Natural killer cell (primary cell): ENCODE data around the gene PPID. TPM values are rescaled to one million over a fixed set of nuclear protein-coding genes. Genes with fewer than 3 reads are reported as not detected.
"Not testable (repeated sequence)": the region's sequence is repeated elsewhere in the genome, so short reads cannot be mapped to it uniquely, and the experiment has no call there.

ENCODE experiments used
- ATAC-seq, 3 donors: fragments of 150-1000 bp in 2 of 3; fragments of 200-7000 bp in 1 of 3; cut with Tn5 transposase; 1 replicate in 1 of 3; 2 replicates in 2 of 3; pipeline ENCODE4 v1.10.0; 2021; ENCODE audit warnings: mild to moderate bottlenecking in 2 of 3, moderate library complexity in 2 of 3
- DNase-seq, 2 donors: peaks; one replicate each; pipeline versions ENCODE4 v3.0.0 to v3.0.0-alpha.2; 2013 to 2021; ENCODE audit warnings: mixed read lengths in 1 of 2
- H3K27ac ChIP-seq: one replicate; pipeline ENCODE4 v1.5.1; 2013; ENCODE audit warnings: mild to moderate bottlenecking, low read length
- H3K27me3 ChIP-seq: one replicate; pipeline ENCODE4 v1.6.1; 2013; ENCODE audit warnings: low read length; ENCODE audit not compliant: control insufficient read depth, insufficient read depth
- H3K36me3 ChIP-seq: one replicate; pipeline ENCODE4 v1.6.1; 2013; ENCODE audit warnings: low read length; ENCODE audit not compliant: control insufficient read depth, insufficient read depth
- H3K4me1 ChIP-seq: one replicate; pipeline ENCODE4 v1.6.1; 2013; ENCODE audit warnings: low read length; ENCODE audit not compliant: control insufficient read depth, insufficient read depth
- H3K4me3 ChIP-seq: one replicate; pipeline ENCODE4 v1.5.1; 2013; ENCODE audit warnings: low read length
- H3K9me3 ChIP-seq: one replicate; pipeline ENCODE4 v1.6.1; 2013; ENCODE audit warnings: low read length; ENCODE audit not compliant: control insufficient read depth, insufficient read depth
- H3K27ac Mint-ChIP-seq, 2 donors: one replicate each; pipeline ENCODE4 v1.8.0; 2022; ENCODE audit warnings: mild to moderate bottlenecking in 2 of 2, mixed read lengths in 2 of 2, moderate library complexity in 1 of 2
- H3K27me3 Mint-ChIP-seq, 2 donors: one replicate each; pipeline ENCODE4 v1.8.0; 2022; ENCODE audit warnings: low read depth in 2 of 2, mixed read lengths in 2 of 2
- H3K36me3 Mint-ChIP-seq: one replicate; pipeline ENCODE4 v1.8.0; 2022; ENCODE audit warnings: mixed read lengths
- H3K4me1 Mint-ChIP-seq, 2 donors: one replicate each; pipeline ENCODE4 v1.8.0; 2022; ENCODE audit warnings: mixed read lengths in 2 of 2
- H3K4me3 Mint-ChIP-seq: one replicate; pipeline ENCODE4 v1.8.0; 2022; ENCODE audit warnings: mild to moderate bottlenecking, moderate library complexity, mixed read lengths
- H3K9me3 Mint-ChIP-seq, 2 donors: one replicate each; pipeline ENCODE4 v1.8.0; 2022; ENCODE audit warnings: mixed read lengths in 2 of 2
- WGBS: methylation state at CpG from one replicate; pipeline ENCODE4 v1.1.7; 2013; ENCODE audit warnings: missing lambda C conversion rate; ENCODE audit not compliant: insufficient coverage; 5-methylcytosine and 5-hydroxymethylcytosine counted together
- intact Hi-C: fragments of 100-400 bp; cut with micrococcal nuclease; formaldehyde crosslinking; loops from one replicate; pipeline ENCODE4 v1.14.2; 2022
- total RNA-seq, 4 donors: library from RNA; stranded (reverse); fragments of 120-200 nt in 1 of 4; gene quantifications; one replicate each; pipeline versions ENCODE4 v1.2.3 to v1.2.4, GENCODE V29; 2013 to 2022
- TF ChIP-seq, protein P1 (sequence below): fragments of 200-600 bp; IDR thresholded peaks from one replicate; pipeline ENCODE4 v1.8.0; 2022; ENCODE audit warnings: antibody characterized with exemption

PPID gene
- total RNA-seq, 3 donors from 2014 or later (not counting 1 experiment from before 2014, with no cell fraction given), result 21.5 to 30.7 (median 21.8) TPM

DNA sequence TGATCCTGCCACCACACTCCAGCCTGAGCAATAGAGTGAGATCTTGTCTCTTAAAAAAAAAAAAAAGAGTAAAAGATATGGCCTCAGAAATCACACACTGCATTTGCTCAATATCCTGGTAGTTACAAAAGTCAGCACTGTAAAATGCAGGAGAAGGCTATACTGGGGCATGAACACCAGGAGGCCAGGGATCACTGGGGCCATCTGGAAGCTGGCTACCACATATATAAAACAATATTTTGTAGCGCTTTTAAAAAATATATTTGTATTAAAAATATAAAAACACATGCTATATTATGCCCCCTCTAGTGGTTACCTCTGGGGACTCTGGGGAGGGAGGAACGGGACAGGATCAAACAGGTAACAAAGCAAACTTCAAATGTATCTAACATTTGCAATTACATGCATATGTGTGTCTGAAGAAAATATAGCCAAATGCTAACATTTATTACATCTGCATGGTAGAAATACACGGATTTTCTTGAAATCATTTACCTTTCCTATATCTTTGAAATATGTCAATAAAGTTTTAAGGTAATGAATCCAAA, 55.5 kb downstream of the PPID start:
- intact Hi-C loops, result no loop called here
- no peaks in the 10 kb centered on the region for H3K36me3 ChIP-seq
- H3K4me1 ChIP-seq, result peaks cover 12% of the 10 kb centered on the region
- WGBS, result no CpG with 5 or more reads among the region's 3 CpGs
- H3K27me3 ChIP-seq, result no peaks in the 10 kb centered on the region
- H3K4me3 Mint-ChIP-seq, result no peak overlapping the region
- no peaks in the 10 kb centered on the region for H3K9me3 ChIP-seq
- no peak for ATAC-seq
- no peak overlapping the region for H3K4me3 ChIP-seq
- H3K27ac ChIP-seq, result no peak overlapping the region
- H3K9me3 Mint-ChIP-seq, result no peaks in the 10 kb centered on the region
- H3K27me3 Mint-ChIP-seq, result no peaks in the 10 kb centered on the region
- TF ChIP-seq, protein P1, sequence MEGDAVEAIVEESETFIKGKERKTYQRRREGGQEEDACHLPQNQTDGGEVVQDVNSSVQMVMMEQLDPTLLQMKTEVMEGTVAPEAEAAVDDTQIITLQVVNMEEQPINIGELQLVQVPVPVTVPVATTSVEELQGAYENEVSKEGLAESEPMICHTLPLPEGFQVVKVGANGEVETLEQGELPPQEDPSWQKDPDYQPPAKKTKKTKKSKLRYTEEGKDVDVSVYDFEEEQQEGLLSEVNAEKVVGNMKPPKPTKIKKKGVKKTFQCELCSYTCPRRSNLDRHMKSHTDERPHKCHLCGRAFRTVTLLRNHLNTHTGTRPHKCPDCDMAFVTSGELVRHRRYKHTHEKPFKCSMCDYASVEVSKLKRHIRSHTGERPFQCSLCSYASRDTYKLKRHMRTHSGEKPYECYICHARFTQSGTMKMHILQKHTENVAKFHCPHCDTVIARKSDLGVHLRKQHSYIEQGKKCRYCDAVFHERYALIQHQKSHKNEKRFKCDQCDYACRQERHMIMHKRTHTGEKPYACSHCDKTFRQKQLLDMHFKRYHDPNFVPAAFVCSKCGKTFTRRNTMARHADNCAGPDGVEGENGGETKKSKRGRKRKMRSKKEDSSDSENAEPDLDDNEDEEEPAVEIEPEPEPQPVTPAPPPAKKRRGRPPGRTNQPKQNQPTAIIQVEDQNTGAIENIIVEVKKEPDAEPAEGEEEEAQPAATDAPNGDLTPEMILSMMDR, result peak; percentile 23
- H3K4me1 Mint-ChIP-seq, result peaks cover 18 to 19% of the 10 kb centered on the region in 2 donors
- peak in 1 of 2 donors; percentile 61 for DNase-seq
- no peak overlapping the region for H3K27ac Mint-ChIP-seq
- H3K36me3 Mint-ChIP-seq, result no peaks in the 10 kb centered on the region

DNA sequence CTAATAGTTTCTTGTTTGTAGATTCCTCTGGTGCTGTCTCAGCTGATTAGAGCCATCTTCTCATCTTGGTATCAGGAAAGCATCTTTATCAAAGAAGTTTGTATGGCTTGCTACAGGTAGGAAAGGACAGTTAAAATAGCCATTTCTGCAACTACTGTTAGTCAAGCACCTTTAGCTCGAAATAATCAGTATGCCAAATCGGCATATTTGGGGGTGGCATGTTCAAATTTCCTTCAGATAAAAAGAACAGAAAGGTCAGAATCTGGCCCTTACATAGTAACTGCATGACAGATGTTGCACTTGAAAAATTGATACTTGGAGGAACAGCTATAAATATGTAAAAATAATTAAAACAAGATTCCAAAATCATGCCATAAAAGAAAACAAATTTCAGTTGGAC, 56.3 kb downstream of the PPID start:
- intact Hi-C loops, result no loop called here
- 94% methylated on average over 2 of the region's 2 CpGs for WGBS

DNA sequence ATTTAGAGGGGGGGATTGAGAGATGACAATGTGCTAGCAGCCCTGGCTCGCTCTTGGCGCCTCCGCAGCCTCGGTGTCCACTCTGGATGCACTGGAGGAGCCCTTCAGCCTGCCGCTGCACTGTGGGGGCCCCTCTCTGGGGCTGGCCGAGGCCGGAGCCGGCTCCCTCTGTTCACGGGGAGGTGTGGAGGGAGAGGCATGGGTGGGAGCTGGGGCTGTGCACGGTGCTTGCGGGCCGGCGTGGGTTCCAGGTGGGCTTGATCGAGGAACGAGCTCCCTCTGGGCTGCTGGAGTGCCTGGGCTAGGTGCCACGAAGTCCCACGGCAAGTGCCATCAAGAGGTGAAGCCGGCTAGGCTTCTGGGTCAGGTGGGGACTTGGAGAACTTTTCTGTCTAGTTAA, 58.4 kb downstream of the PPID start:
- Mint-ChIP-seq H3K4me3 (no peak overlapping the region), H3K27me3 (peaks cover 0 to 2% of the 10 kb centered on the region in 2 donors), H3K9me3 (no peaks in the 10 kb centered on the region), H3K4me1 (no peaks in the 10 kb centered on the region), H3K27ac (no peak overlapping the region), H3K36me3 (no peaks in the 10 kb centered on the region)
- 98% methylated on average over 18 of the region's 18 CpGs for WGBS
- no peaks in the 10 kb centered on the region for H3K36me3 ChIP-seq
- TF ChIP-seq, protein P1, result no peak
- H3K4me3 ChIP-seq, result no peak overlapping the region
- H3K4me1 ChIP-seq, result no peaks in the 10 kb centered on the region
- no peaks in the 10 kb centered on the region for H3K27me3 ChIP-seq
- DNase-seq (no peak), ATAC-seq (no peak)
- no peaks in the 10 kb centered on the region for H3K9me3 ChIP-seq
- no peak overlapping the region for H3K27ac ChIP-seq
- intact Hi-C loops, result no loop called here

More for the DNA sequence above, 56.3 kb downstream of the PPID start:
- no peaks in the 10 kb centered on the region for H3K36me3 ChIP-seq
- no peaks in the 10 kb centered on the region for H3K9me3 Mint-ChIP-seq
- H3K9me3 ChIP-seq, result no peaks in the 10 kb centered on the region
- peaks cover 10% of the 10 kb centered on the region in 2 donors for H3K4me1 Mint-ChIP-seq
- H3K4me3 ChIP-seq, result no peak overlapping the region
- ATAC-seq, result no peak
- peaks cover 7% of the 10 kb centered on the region for H3K4me1 ChIP-seq
- H3K4me3 Mint-ChIP-seq, result no peak overlapping the region
- DNase-seq, result no peak
- H3K36me3 Mint-ChIP-seq, result no peaks in the 10 kb centered on the region
- no peak overlapping the region for H3K27ac Mint-ChIP-seq
- TF ChIP-seq, protein P1, result no peak
- H3K27ac ChIP-seq, result no peak overlapping the region
- H3K27me3 ChIP-seq, result no peaks in the 10 kb centered on the region
- no peaks in the 10 kb centered on the region for H3K27me3 Mint-ChIP-seq

DNA sequence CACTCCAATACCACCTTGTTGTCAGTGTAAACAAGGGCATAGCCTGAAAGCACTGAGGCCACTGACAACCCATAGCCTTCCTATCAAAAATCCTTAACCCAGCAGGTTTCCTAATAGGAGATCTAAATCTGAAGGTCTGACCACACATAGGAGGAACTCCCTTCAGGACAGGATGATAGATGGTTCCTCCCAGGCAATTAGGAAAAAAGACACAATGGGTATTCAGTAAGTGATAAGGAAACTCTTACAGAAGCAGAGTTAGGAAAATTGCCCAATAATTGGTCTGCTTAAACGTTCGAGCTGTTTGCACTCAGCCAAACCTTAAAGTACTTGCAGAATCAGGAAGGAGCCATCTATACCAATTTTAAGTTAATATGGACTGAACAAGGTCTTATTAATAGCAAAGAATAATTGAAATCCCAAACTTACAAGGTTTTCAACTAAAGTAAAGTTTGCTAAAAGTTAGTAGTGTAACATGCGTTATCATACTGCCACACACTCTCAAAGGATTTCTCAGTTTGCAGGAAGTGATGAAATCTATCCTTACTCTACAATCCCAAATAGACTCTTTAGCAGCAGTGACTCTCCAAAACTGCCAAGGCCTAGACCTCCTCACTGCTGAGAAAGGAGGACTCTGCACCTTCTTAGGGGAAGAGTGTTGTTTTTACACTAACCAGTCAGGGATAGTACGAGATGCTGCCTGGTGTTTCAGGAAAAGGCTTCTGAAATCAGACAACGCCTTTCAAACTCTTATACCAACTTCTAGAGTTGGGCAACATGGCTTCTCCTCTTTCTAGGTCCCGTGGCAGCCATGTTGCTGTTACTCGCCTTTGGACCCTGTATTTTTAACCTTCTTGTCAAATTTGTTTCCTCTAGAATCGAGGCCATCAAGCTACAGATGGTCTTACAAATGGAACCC, 59.2 kb downstream of the PPID start:
- H3K4me1 ChIP-seq, ATAC-seq, H3K36me3 ChIP-seq, H3K4me1 Mint-ChIP-seq, H3K9me3 ChIP-seq, H3K27me3 ChIP-seq, H3K4me3 ChIP-seq, H3K9me3 Mint-ChIP-seq, DNase-seq, H3K4me3 Mint-ChIP-seq, intact Hi-C loops, H3K27ac Mint-ChIP-seq, H3K27ac ChIP-seq, H3K27me3 Mint-ChIP-seq, H3K36me3 Mint-ChIP-seq: not testable (repeated sequence)
- WGBS, result 82% methylated on average over 8 of the region's 8 CpGs

DNA sequence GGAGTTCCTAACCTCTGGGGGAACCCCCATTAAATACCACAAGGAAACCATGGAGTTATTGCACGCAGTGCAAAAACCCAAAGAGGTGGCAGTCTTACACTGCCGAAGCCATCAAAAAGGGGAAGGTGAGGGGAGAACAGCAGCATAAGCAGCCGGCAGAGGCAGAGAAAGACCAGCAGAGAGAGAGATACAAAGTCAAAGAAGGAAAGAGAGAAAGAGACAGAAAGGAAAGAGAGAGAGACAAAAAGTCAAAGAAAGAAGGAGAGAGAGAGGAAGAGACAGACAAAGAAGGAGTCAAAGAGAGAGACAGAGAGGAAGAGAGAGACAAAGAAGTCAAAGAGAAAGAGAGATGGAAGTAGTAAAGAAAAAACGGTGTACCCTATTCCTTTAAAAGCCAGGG, 59.9 kb downstream of the PPID start:
- H3K27ac ChIP-seq, H3K36me3 ChIP-seq, ATAC-seq, H3K9me3 Mint-ChIP-seq, H3K4me3 ChIP-seq, intact Hi-C loops, H3K4me3 Mint-ChIP-seq, H3K27me3 ChIP-seq, H3K4me1 Mint-ChIP-seq, H3K27me3 Mint-ChIP-seq, H3K36me3 Mint-ChIP-seq, DNase-seq, H3K27ac Mint-ChIP-seq, H3K4me1 ChIP-seq, H3K9me3 ChIP-seq: not testable (repeated sequence)
- 10% methylated on average over 3 of the region's 4 CpGs for WGBS
